Esophagus (tissue), 2 donors: Measurements from ENCODE around the gene CEMP1. TPM values are rescaled to one million over a fixed set of nuclear protein-coding genes. Genes with fewer than 3 reads are reported as not detected.
A peak's percentile ranks its signal among the peaks of the same experiment; 100 is the strongest.

Experiments used
- H3K27ac ChIP-seq, 2 donors: one replicate each; pipeline ENCODE4 v1.5.1; 2013; ENCODE audit warnings: low read depth in 2 of 2, mild to moderate bottlenecking in 2 of 2, inconsistent platforms in 1 of 2, low read length in 1 of 2, moderate library complexity in 1 of 2
- H3K27me3 ChIP-seq, 2 donors: one replicate each; pipeline ENCODE4 v1.6.1; 2013; ENCODE audit warnings: low read length in 2 of 2, control low read depth in 1 of 2, mild to moderate bottlenecking in 1 of 2; ENCODE audit not compliant: insufficient read depth in 2 of 2, control insufficient read depth in 1 of 2
- H3K36me3 ChIP-seq, 2 donors: one replicate each; pipeline ENCODE4 v1.6.1; 2013; ENCODE audit warnings: low read length in 1 of 2; ENCODE audit not compliant: control insufficient read depth in 2 of 2, insufficient read depth in 2 of 2
- H3K4me1 ChIP-seq, 2 donors: one replicate each; pipeline ENCODE4 v1.6.1; 2013; ENCODE audit warnings: low read length in 1 of 2; ENCODE audit not compliant: control insufficient read depth in 2 of 2, insufficient read depth in 2 of 2
- H3K4me3 ChIP-seq, 2 donors: one replicate each; pipeline ENCODE4 v1.5.1; 2013; ENCODE audit warnings: low read length in 2 of 2, mild to moderate bottlenecking in 2 of 2, low read depth in 1 of 2, moderate library complexity in 1 of 2
- H3K9me3 ChIP-seq, 2 donors: one replicate each; pipeline ENCODE4 v1.6.1; 2013; ENCODE audit warnings: mild to moderate bottlenecking in 2 of 2, low read depth in 1 of 2, low read length in 1 of 2, moderate library complexity in 1 of 2; ENCODE audit not compliant: control insufficient read depth in 2 of 2, insufficient read depth in 1 of 2
- WGBS, 2 donors: extraction: QIAGEN DNeasy Blood & Tissue Kit; methylation state at CpG; one replicate each; pipeline ENCODE4 v1.1.7; 2013; 5-methylcytosine and 5-hydroxymethylcytosine counted together
- polyA plus RNA-seq, 2 donors: library from polyadenylated mRNA; stranded (reverse); fragments of 200-250 nt; gene quantifications; one replicate each; pipeline ENCODE4 v1.2.3, GENCODE V29; 2013
- donor health status: healthy with polysubstance abuse.
- donor health status: Bipolar disorder and iron deficiency.

CEMP1 gene
- polyA plus RNA-seq, 2 donors: 0.18 to 0.55 TPM

DNA sequence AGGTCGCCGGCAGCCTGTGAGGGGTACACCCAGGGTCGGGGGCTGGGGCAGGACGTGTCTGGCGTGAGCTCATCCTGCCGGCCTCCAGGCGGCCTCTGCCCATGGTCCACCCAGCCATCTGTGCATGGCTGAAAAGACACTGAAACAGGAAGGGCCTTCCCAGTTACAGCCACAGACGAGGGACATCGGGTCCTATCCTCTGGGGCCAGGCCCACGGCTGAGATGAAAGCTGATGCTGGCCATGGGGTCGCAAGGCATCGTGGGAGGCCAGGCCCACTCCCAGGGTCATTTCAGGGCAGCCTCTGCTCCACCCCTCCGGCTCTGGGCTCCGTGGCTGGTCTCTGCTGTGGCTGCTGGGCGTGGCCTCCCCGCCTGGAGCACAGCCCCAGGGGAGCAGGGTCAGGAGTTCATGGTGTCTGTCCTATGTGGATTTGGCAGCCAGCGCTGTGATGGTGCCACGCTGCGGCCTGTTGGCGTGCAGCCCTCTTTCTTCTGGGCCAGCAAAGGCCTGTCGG is 34.0 kb downstream of the CEMP1 start:
- Histone ChIP-seq H3K4me3 (no peak overlapping the region), H3K27me3 (no peaks in the 10 kb centered on the region), H3K9me3 (no peaks in the 10 kb centered on the region), H3K36me3 (peaks cover 0 to 10% of the 10 kb centered on the region in 2 donors), H3K27ac (no peak overlapping the region), H3K4me1 (peaks cover 0 to 44% of the 10 kb centered on the region in 2 donors)
- WGBS, 2 donors: 52 to 64% methylated on average over 21 of the region's 21 CpGs

- Histone ChIP-seq H3K4me1 (peaks cover 0 to 41% of the 10 kb centered on the region in 2 donors), H3K27me3 (no peaks in the 10 kb centered on the region), H3K27ac (no peak overlapping the region), H3K9me3 (no peaks in the 10 kb centered on the region), H3K36me3 (peaks cover 0 to 10% of the 10 kb centered on the region in 2 donors), H3K4me3 (peak overlapping the region in 1 of 2 donors; percentile 4)
- 79 to 87% methylated on average over 58 to 62 of the region's 62 CpGs for WGBS, 2 donors
These were observed 34.7 kb downstream of the CEMP1 start for GRCh38 chr16:2496223-2497115.

DNA sequence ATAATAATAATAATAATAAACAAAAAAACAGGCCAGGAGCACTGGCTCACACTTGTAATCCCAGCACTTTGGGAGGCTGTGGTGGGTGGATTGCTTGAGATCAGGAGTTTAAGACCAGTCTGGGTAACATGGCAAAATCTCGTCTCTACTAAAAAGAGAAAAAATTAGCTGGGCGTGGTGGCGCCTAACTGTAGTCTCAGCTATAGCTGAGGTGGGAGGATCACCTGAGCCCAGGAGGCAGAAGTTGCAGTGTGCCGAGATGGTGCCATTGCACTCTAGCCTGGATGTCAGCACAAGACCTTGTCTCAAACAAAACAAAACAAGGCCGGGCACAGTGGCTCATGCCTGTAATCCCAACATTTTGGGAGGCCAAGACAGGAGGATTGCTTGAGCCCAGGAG is 36.2 kb downstream of the CEMP1 start:
- Histone ChIP-seq H3K4me3 (no peak overlapping the region), H3K9me3 (no peaks in the 10 kb centered on the region), H3K36me3 (peaks cover 0 to 10% of the 10 kb centered on the region in 2 donors), H3K27me3 (no peaks in the 10 kb centered on the region), H3K4me1 (peaks cover 0 to 39% of the 10 kb centered on the region in 2 donors), H3K27ac (no peak overlapping the region)
- 93 to 95% methylated on average over 5 of the region's 5 CpGs for WGBS, 2 donors

DNA sequence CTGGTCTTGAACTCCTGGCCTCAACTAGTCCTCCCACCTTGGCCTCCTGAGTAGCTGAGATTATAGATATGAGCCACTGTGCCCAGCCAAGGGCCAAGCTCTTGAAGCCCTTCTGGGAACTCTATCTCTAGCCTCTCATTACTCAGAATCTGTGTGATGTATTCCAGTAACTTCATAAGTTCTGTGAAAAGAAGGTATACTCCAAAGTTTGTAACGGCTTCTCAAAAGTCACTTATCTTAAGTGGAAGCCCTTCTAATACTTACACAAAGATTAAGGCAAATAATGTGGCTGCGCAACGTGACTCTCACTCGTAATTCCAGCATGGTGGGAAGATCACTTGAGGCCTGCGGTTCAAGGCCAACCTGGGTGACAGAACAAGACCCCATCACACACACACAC is 36.6 kb downstream of the CEMP1 start:
- Histone ChIP-seq H3K27ac (no peak overlapping the region), H3K4me3 (no peak overlapping the region), H3K9me3 (no peaks in the 10 kb centered on the region), H3K27me3 (no peaks in the 10 kb centered on the region), H3K36me3 (peaks cover 0 to 10% of the 10 kb centered on the region in 2 donors), H3K4me1 (peaks cover 0 to 35% of the 10 kb centered on the region in 2 donors)
- WGBS, 2 donors: 92 to 93% methylated on average over 5 of the region's 5 CpGs

- no peak overlapping the region for H3K4me3 ChIP-seq
- WGBS, 2 donors: 88 to 90% methylated on average over 6 of the region's 6 CpGs
- no peaks in the 10 kb centered on the region for H3K27me3 ChIP-seq
- H3K9me3 ChIP-seq: no peaks in the 10 kb centered on the region
- H3K4me1 ChIP-seq: peaks cover 0 to 25% of the 10 kb centered on the region in 2 donors
- peaks cover 0 to 10% of the 10 kb centered on the region in 2 donors for H3K36me3 ChIP-seq
- H3K27ac ChIP-seq: no peak overlapping the region
These were observed 37.6 kb downstream of the CEMP1 start for GRCh38 chr16:2493605-2494004.

- peaks cover 0 to 6% of the 10 kb centered on the region in 2 donors for H3K36me3 ChIP-seq
- no peak overlapping the region for H3K4me3 ChIP-seq
- H3K4me1 ChIP-seq: peaks cover 0 to 14% of the 10 kb centered on the region in 2 donors
- H3K9me3 ChIP-seq: no peaks in the 10 kb centered on the region
- H3K27ac ChIP-seq: no peak overlapping the region
- WGBS, 2 donors: 83 to 95% methylated on average over 13 of the region's 13 CpGs
- no peaks in the 10 kb centered on the region for H3K27me3 ChIP-seq
These were observed 38.9 kb downstream of the CEMP1 start for GRCh38 chr16:2492292-2492691.

- no peaks in the 10 kb centered on the region for H3K36me3 ChIP-seq
- H3K4me1 ChIP-seq: peaks cover 0 to 2% of the 10 kb centered on the region in 2 donors
- 91% methylated on average over 23 of the region's 23 CpGs for WGBS, 2 donors
- no peaks in the 10 kb centered on the region for H3K9me3 ChIP-seq
- no peak overlapping the region for H3K4me3 ChIP-seq
- H3K27me3 ChIP-seq: no peaks in the 10 kb centered on the region
- no peak overlapping the region for H3K27ac ChIP-seq
These were observed 40.8 kb downstream of the CEMP1 start for GRCh38 chr16:2490190-2491105.

DNA sequence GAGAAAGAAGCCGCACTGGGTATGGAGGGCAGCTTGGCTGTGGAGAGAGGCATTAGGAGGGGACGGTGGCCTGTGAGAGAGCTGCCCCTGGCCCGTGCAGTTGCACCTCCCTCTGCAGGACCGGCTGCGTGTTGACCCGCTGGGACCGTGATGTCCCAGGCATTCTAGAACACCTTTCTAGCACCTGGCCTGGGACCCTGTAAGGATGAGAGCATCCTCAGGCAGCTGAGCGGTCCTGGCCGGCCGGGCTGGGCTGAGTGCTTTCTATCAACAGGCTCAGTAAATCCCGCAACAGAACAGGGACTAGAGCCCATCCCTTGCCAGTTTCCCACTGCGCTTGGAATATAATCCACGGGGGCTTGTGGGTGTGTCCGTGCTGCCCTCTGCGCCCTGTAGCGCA is 41.6 kb downstream of the CEMP1 start:
- 92 to 95% methylated on average over 16 of the region's 16 CpGs for WGBS, 2 donors
- Histone ChIP-seq H3K4me3 (no peak overlapping the region), H3K27me3 (no peaks in the 10 kb centered on the region), H3K27ac (no peak overlapping the region), H3K4me1 (peaks cover 0 to 2% of the 10 kb centered on the region in 2 donors), H3K9me3 (no peaks in the 10 kb centered on the region), H3K36me3 (no peaks in the 10 kb centered on the region)

DNA sequence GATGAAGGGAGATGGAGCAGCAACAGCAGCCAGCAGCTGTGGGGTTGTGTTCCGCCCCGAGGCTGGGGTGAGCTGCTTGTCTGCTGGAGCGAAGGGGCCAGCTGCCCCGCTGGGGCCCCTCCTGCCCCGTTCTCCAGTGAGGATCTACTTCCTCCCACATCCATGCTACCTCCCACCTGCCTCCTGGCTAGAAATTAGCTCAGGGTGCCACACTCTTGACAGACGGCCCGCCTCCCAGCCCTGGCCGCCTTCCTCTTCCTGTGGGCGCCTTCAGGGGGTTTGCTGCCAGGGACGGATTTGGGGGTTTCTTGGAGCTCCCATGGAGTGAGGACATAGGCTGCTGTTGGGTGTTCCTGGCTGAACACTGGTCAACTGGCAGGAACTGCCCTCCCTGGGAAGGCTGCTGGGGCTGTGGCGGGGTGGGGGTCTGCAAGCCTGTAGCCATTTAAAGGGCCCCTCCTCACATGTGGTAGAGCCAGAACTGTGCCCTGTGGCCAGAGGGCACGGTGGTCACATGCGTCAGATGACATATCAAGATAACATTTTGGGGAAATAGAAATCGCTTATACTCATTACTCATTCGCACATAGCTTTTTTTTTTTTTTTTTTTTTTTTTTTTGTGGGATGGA is 43.2 kb downstream of the CEMP1 start:
- no peak overlapping the region for H3K27ac ChIP-seq
- H3K4me3 ChIP-seq: no peak overlapping the region
- H3K9me3 ChIP-seq: no peaks in the 10 kb centered on the region
- 79 to 81% methylated on average over 15 of the region's 15 CpGs for WGBS, 2 donors
- no peaks in the 10 kb centered on the region for H3K36me3 ChIP-seq
- no peaks in the 10 kb centered on the region for H3K27me3 ChIP-seq
- peaks cover 0 to 5% of the 10 kb centered on the region in 2 donors for H3K4me1 ChIP-seq
